ENCODE measurements around the gene ZNF705A.
"Not testable (repeated sequence)": the region's sequence is repeated elsewhere in the genome, so short reads cannot be mapped to it uniquely, and the experiment has no call there.

Gene ZNF705A

GRCh38 chr12:8188088-8188487 is 31.3 kb downstream of the ZNF705A start:
- DNase-seq, result not testable (repeated sequence)

DNA sequence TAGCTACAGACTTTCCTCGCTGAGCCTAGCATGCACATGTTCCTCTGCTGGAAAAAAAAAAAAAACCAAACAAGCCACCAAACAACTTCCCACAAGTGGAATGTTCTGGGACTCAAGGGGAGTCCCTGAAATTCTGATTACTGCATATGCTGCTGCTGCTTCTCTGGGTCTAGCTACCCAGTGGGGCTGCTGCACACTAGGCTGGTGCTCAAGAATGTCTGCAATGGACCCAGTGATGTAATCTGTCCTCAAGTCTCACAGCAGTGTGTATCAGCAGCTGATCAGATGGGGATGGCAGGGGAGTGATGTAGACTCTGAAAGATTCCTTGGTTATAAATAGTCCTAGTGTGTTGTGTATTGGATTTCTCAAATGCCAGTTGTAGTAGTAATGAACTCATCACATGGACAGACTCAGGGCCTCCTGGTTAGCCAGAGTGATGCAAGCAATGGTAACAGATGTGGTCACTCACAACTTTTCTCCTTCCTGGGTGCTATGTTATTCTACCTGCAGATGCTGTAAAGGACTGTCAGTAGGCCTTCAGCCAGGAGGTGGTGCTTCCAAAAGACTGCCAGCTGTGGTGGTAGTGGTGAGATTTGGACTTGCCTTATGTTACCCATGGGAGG is 41.0 kb downstream of the ZNF705A start:
- DNase-seq, result not testable (repeated sequence)

- not testable (repeated sequence) for DNase-seq
These were observed 62.0 kb downstream of the ZNF705A start for GRCh38 chr12:8218711-8219382.

DNA sequence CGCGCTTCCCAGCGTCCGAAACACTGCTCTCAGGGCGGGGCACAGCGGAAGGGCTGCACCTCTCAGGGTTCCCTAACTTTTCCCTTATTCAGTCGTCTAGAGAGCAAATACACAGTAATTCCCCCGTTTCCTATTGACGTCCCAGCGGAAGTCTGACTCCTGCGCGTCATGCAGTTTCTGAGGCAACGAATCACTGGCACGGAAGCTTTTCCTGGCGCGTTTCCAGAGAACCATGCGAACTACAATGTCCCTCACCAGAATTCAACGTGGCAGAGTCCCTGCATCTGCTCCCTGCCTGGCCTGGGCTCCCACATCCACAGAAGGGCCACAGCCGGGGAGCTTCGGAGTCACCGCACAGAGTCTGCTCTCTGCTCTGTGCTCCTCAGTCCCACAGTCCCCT is 64.6 kb downstream of the ZNF705A start:
- not testable (repeated sequence) for DNase-seq

GRCh38 chr12:8221844-8222243 is 65.0 kb downstream of the ZNF705A start:
- not testable (repeated sequence) for DNase-seq

- not testable (repeated sequence) for DNase-seq
These were observed 65.5 kb downstream of the ZNF705A start for GRCh38 chr12:8222303-8222702.

GRCh38 chr12:8223646-8224045 is 66.8 kb downstream of the ZNF705A start:
- not testable (repeated sequence) for DNase-seq

DNA sequence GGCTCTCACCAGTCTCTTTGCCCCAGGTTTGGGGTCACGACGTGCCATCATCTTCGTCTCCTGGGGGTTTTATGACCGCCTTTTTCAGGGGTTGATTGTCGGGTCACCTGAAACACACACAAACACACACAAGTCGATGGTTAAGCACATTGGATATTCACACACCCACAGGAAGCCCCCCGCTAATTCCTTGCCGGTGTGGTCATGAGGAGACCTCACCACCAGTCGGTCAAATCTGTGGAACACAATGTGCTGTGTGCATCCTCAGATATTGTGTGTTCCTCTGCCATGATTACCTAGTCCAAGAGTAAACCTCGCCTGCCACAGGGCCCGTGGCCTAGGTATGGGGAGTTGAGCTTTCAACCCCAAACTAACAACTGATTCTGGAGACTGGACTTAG is 68.0 kb downstream of the ZNF705A start:
- not testable (repeated sequence) for DNase-seq

DNA sequence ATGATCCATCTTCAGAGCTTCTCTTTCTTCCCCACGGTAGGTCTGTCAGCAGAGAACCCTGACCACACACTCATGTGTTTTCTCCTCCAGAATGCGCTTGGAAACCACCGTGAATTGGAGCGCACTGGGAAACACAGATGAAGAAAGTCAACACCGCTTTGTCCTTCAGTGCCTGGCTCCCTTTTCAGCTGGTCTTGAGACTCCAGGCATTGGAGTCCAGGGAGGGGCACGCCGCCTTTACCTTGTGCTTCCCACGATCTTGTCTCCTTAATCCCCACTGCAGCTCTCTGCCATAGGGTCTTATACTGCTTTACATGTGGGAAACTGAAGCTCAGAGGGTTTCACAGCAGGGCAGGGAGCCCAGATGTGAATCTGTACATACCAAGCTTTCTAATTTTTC is 69.5 kb downstream of the ZNF705A start:
- no peak for DNase-seq

- DNase-seq, result peak; percentile 70
These were observed 70.3 kb downstream of the ZNF705A start, which contains the start of gene FAM90A1 for GRCh38 chr12:8226992-8227731. Gene FAM90A1, minus strand, starts transcription at chr12:8227618. Its CDS starts 2,786 bp downstream, at chr12:8224832.

DNA sequence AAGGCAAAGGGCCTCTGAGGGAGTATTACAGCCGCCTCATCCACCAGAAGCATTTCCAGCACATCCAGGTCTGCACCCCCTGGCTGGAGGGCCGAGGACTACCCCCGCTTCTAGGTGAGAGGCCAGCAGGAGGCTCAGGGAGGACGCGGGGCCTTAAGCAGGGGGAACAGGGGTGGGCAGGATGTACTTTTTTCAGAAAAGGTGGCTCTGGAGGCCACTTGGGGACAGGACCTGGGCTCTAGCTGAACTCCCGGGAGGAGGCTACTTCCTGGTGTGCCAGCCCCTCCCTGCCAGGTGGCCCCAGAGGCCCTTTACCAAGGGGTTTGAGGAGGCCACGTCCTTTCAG is 70.9 kb downstream of the ZNF705A start:
- DNase-seq, result not testable (repeated sequence)

- DNase-seq, result not testable (repeated sequence)
These were observed 71.8 kb downstream of the ZNF705A start for GRCh38 chr12:8228607-8229006.

DNA sequence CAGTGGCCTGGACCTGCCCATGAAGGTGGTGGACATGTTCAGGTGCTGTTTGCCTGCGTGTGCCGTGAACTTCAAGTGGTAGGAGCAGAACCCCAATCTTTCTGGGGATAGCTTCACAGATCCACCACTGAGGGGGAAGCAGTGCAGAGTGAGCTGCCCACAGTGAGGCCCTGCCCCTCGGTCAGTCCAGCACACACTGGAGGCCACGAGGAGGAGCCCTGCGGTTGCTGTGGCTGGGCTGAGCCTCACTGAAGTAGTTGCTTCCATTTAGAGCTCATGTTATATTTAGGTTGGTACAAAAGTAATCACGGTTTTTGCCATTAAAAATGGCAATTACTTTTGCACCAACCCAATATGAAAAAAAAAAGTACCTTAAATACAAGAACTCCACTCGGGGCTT is 72.7 kb downstream of the ZNF705A start:
- not testable (repeated sequence) for DNase-seq
